H9 (cell line): ENCODE results near the gene PARP8. TPM values are rescaled to one million over a fixed set of nuclear protein-coding genes. Genes with fewer than 3 reads are reported as not detected.

ENCODE experiments used
- DNase-seq: peaks from one replicate; pipeline ENCODE4 v3.0.0-alpha.2; 2017
- H2AFZ ChIP-seq: one replicate; pipeline ENCODE4 v1.6.1; 2013; ENCODE audit warnings: mild to moderate bottlenecking, low read length, control low read depth, moderate library complexity
- H2AK5ac ChIP-seq: 2 replicates; pipeline ENCODE4 v1.6.1; 2013; ENCODE audit warnings: low read length, control low read depth, mixed read lengths; ENCODE audit not compliant: insufficient read length
- H2BK120ac ChIP-seq: one replicate; pipeline ENCODE4 v1.6.1; 2013; ENCODE audit warnings: low read depth, mild to moderate bottlenecking, low read length, control low read depth, inconsistent platforms; ENCODE audit not compliant: poor library complexity, severe bottlenecking
- H2BK12ac ChIP-seq: 2 replicates; pipeline ENCODE4 v1.6.1; 2013; ENCODE audit warnings: low read length, control low read depth, mixed read lengths, low read depth; ENCODE audit not compliant: insufficient read length
- H2BK15ac ChIP-seq: 2 replicates; pipeline ENCODE4 v1.6.1; 2013; ENCODE audit warnings: low read depth, low read length, control low read depth
- H2BK20ac ChIP-seq: one replicate; pipeline ENCODE4 v1.6.1; 2013; ENCODE audit warnings: low read depth, mild to moderate bottlenecking, low read length, control low read depth, inconsistent platforms; ENCODE audit not compliant: poor library complexity, severe bottlenecking
- H2BK5ac ChIP-seq: 2 replicates; pipeline ENCODE4 v1.6.1; 2013; ENCODE audit warnings: low read length, control low read depth, mixed read lengths; ENCODE audit not compliant: insufficient read length
- H3K14ac ChIP-seq: 2 replicates; pipeline ENCODE4 v1.6.1; 2013; ENCODE audit warnings: low read length, control low read depth; ENCODE audit not compliant: insufficient read depth
- H3K18ac ChIP-seq: 2 replicates; pipeline ENCODE4 v1.6.1; 2013; ENCODE audit warnings: low read depth, mild to moderate bottlenecking, mixed read lengths, low read length, control low read depth; ENCODE audit not compliant: insufficient read length
- H3K23ac ChIP-seq: 2 replicates; pipeline ENCODE4 v1.6.1; 2013; ENCODE audit warnings: low read length, control low read depth, mixed read lengths, low read depth; ENCODE audit not compliant: insufficient read length
- H3K23me2 ChIP-seq: 2 replicates; pipeline ENCODE4 v1.6.1; 2013; ENCODE audit warnings: low read depth, mild to moderate bottlenecking, mixed read lengths, low read length, control low read depth; ENCODE audit not compliant: insufficient read length, poor library complexity, severe bottlenecking
- H3K27ac ChIP-seq: 2 replicates; pipeline ENCODE4 v1.5.1; 2013; ENCODE audit warnings: low read length, control low read depth, mixed read lengths, low read depth; ENCODE audit not compliant: insufficient read length
- H3K27me3 ChIP-seq: 2 replicates; pipeline ENCODE4 v1.6.1; 2013; ENCODE audit warnings: low read length, control low read depth, inconsistent platforms; ENCODE audit not compliant: insufficient read depth
- H3K4ac ChIP-seq: 2 replicates; pipeline ENCODE4 v1.6.1; 2013; ENCODE audit warnings: low read depth, mild to moderate bottlenecking, control low read depth, inconsistent platforms, low read length, moderate library complexity
- H3K4me1 ChIP-seq: 2 replicates; pipeline ENCODE4 v1.6.1; 2013; ENCODE audit warnings: low read length, control low read depth, inconsistent platforms; ENCODE audit not compliant: insufficient read depth
- H3K4me2 ChIP-seq: 2 replicates; pipeline ENCODE4 v1.6.1; 2013; ENCODE audit warnings: low read length, control low read depth, mixed read lengths; ENCODE audit not compliant: insufficient read length, insufficient read depth
- H3K56ac ChIP-seq: 2 replicates; pipeline ENCODE4 v1.6.1; 2013; ENCODE audit warnings: low read depth, mild to moderate bottlenecking, mixed read lengths, low read length, control low read depth; ENCODE audit not compliant: insufficient read length
- H3K79me1 ChIP-seq: 2 replicates; pipeline ENCODE4 v1.6.1; 2013; ENCODE audit warnings: low read depth, mild to moderate bottlenecking, moderate library complexity, low read length, control low read depth, inconsistent platforms; ENCODE audit not compliant: insufficient read depth, poor library complexity, severe bottlenecking
- H3K79me2 ChIP-seq: 2 replicates; pipeline ENCODE4 v1.6.1; 2013; ENCODE audit warnings: low read length, control low read depth, inconsistent platforms; ENCODE audit not compliant: insufficient read depth
- H3K9ac ChIP-seq: 2 replicates; pipeline ENCODE4 v1.6.1; 2013; ENCODE audit warnings: low read length, control low read depth, mixed read lengths; ENCODE audit not compliant: insufficient read length; ENCODE audit errors: extremely low read depth
- H3K9me3 ChIP-seq: one replicate; pipeline ENCODE4 v1.6.1; 2013; ENCODE audit warnings: low read depth, low read length, inconsistent platforms; ENCODE audit not compliant: control insufficient read depth
- H3T11ph ChIP-seq: one replicate; pipeline ENCODE4 v1.6.1; 2013; ENCODE audit warnings: mild to moderate bottlenecking, low read length, control low read depth, inconsistent platforms
- H4K20me1 ChIP-seq: one replicate; pipeline ENCODE4 v1.6.1; 2013; ENCODE audit not compliant: control insufficient read depth, insufficient read length, insufficient read depth
- H4K5ac ChIP-seq: 2 replicates; pipeline ENCODE4 v1.6.1; 2013; ENCODE audit warnings: low read depth, mild to moderate bottlenecking, mixed read lengths, low read length, control low read depth; ENCODE audit not compliant: insufficient read length
- H4K8ac ChIP-seq: replicated peaks from 2 replicates; pipeline ENCODE4 v1.6.1; 2013; ENCODE audit warnings: low read length, control low read depth, mixed read lengths, low read depth; ENCODE audit not compliant: insufficient read length
- H4K91ac ChIP-seq: 2 replicates; pipeline ENCODE4 v1.6.1; 2013; ENCODE audit warnings: low read depth, mild to moderate bottlenecking, moderate library complexity, mixed read lengths, low read length, control low read depth; ENCODE audit not compliant: insufficient read length
- H3K27ac Mint-ChIP-seq, 3 experiments: 2 replicates in 2 of 3; 3 replicates in 1 of 3; pipeline ENCODE4 v1.8.0; 2020 to 2021; ENCODE audit warnings: mixed read lengths in 3 of 3, mild to moderate bottlenecking in 1 of 3, moderate library complexity in 1 of 3
- H3K27me3 Mint-ChIP-seq: 2 replicates; pipeline ENCODE4 v1.8.0; 2021; ENCODE audit warnings: low read depth, mild to moderate bottlenecking, moderate library complexity, mixed read lengths
- H3K36me3 Mint-ChIP-seq, 3 experiments: 2 replicates in 2 of 3; 3 replicates in 1 of 3; pipeline ENCODE4 v1.8.0; 2020 to 2021; ENCODE audit warnings: low read depth in 3 of 3, mixed read lengths in 3 of 3; ENCODE audit not compliant: insufficient read depth in 1 of 3
- H3K4me1 Mint-ChIP-seq, 2 experiments: 2 replicates each; pipeline ENCODE4 v1.8.0; 2020; ENCODE audit warnings: mixed read lengths in 2 of 2
- H3K4me3 Mint-ChIP-seq, 2 experiments: 2 replicates in 1 of 2; 3 replicates in 1 of 2; pipeline ENCODE4 v1.8.0; 2020 to 2021; ENCODE audit warnings: mild to moderate bottlenecking in 2 of 2, mixed read lengths in 2 of 2, moderate library complexity in 1 of 2
- H3K9me3 Mint-ChIP-seq, 2 experiments: 2 replicates in 1 of 2; 3 replicates in 1 of 2; pipeline ENCODE4 v1.8.0; 2020; ENCODE audit warnings: mild to moderate bottlenecking in 2 of 2, mixed read lengths in 2 of 2, moderate library complexity in 1 of 2
- WGBS: extraction: QIAGEN DNeasy Blood & Tissue Kit; methylation state at CpG from one replicate; pipeline ENCODE4 v1.1.7; 2013; ENCODE audit warnings: missing lambda C conversion rate, low lambda C conversion rate, mixed read lengths; ENCODE audit not compliant: insufficient read length; ENCODE audit errors: extremely low coverage; 5-methylcytosine and 5-hydroxymethylcytosine counted together
- total RNA-seq: library from RNA; stranded (reverse); gene quantifications from 2 replicates; pipeline ENCODE4 v1.2.1, GENCODE V29; 2021
- TF ChIP-seq, protein P1 (sequence below): fragments of 200-600 bp; sonication (generic); conservative IDR thresholded peaks from 3 replicates; pipeline ENCODE4 v1.8.0; 2021; ENCODE audit warnings: antibody characterized with exemption, mild to moderate bottlenecking

The PARP8 gene
- total RNA-seq, 1 experiment from 2014 or later = 34.0 TPM

DNA sequence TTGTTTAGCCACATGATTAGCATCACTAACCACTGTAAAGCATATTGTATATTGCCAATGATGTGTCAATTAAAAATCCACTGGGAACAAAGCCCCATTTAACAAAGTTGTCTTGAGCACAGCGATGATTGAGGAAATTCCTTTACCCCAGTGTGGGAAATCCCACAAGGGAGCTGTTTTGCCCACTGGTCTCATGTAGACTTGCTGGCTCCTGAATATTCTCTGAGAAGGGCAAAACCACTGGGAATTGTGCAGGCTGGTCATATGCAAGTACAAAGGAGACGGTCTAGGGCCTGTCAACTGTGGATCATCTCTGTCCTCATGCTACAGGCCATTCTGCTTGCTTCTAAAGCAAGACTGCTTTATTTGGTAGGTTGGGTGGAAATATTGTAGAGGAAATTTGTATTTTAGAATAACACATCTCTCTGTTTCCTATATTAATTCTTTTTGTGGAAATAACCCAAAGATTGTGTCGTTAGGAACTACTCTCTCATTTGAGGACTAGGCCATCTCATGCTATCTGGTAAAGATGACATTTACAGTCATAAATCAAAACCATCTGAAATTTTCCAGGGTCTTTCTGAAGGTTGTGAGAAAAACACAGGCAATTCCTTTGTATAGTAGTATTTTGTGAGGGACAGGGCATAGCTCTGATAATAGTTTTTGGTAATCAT lies 60.2 kb downstream of the PARP8 start:
- Histone ChIP-seq H3K4me1 (no peaks in the 10 kb centered on the region; the same call in 1 of the 2 replicates), H4K8ac (no peak overlapping the region), H3T11ph (no peak overlapping the region), H2BK15ac (no peak overlapping the region), H3K27ac (no peak overlapping the region), H3K27me3 (no peaks in the 10 kb centered on the region), H2BK120ac (no peak overlapping the region), H3K14ac (no peak overlapping the region), H3K9me3 (no peaks in the 10 kb centered on the region), H2BK12ac (no peak overlapping the region), H2AFZ (no peak overlapping the region), H3K79me2 (peaks cover 12% of the 10 kb centered on the region; the same call in 1 of the 2 replicates), H2AK5ac (no peak overlapping the region), H3K4ac (no peak overlapping the region), H3K9ac (no peak overlapping the region), H2BK5ac (no peak overlapping the region), H4K5ac (no peak overlapping the region), H4K20me1 (no peaks in the 10 kb centered on the region), H3K23me2 (no peaks in the 10 kb centered on the region), H4K91ac (no peak overlapping the region), H3K18ac (no peak overlapping the region), H3K4me2 (no peak overlapping the region), H3K23ac (no peak overlapping the region), H3K56ac (no peak overlapping the region), H2BK20ac (no peak overlapping the region), H3K79me1 (no peaks in the 10 kb centered on the region)
- Mint-ChIP-seq H3K36me3 (no peaks in the 10 kb centered on the region), H3K4me1 (peaks cover 16 to 22% of the 10 kb centered on the region in 2 experiments), H3K9me3 (no peaks in the 10 kb centered on the region), H3K27ac (no peak overlapping the region), H3K4me3 (no peak overlapping the region), H3K27me3 (no peaks in the 10 kb centered on the region)
- TF ChIP-seq, protein P1, sequence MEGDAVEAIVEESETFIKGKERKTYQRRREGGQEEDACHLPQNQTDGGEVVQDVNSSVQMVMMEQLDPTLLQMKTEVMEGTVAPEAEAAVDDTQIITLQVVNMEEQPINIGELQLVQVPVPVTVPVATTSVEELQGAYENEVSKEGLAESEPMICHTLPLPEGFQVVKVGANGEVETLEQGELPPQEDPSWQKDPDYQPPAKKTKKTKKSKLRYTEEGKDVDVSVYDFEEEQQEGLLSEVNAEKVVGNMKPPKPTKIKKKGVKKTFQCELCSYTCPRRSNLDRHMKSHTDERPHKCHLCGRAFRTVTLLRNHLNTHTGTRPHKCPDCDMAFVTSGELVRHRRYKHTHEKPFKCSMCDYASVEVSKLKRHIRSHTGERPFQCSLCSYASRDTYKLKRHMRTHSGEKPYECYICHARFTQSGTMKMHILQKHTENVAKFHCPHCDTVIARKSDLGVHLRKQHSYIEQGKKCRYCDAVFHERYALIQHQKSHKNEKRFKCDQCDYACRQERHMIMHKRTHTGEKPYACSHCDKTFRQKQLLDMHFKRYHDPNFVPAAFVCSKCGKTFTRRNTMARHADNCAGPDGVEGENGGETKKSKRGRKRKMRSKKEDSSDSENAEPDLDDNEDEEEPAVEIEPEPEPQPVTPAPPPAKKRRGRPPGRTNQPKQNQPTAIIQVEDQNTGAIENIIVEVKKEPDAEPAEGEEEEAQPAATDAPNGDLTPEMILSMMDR = no peak
- no peak for DNase-seq
- no CpG with 5 or more reads among the region's 3 CpGs for WGBS
